NCI-H2107 (cell line): ENCODE results near the gene LTBP1.
"Not testable (repeated sequence)": the region's sequence is repeated elsewhere in the genome, so short reads cannot be mapped to it uniquely, and the experiment has no call there.

ENCODE experiments used
- DNase-seq: peaks from one replicate; lab custom pipeline; 2025; lab: John Stamatoyannopoulos, UW

Gene LTBP1

GRCh38 chr2:33383855-33384598 lies 437.3 kb downstream of the LTBP1 start:
- no peak for DNase-seq

GRCh38 chr2:33384599-33384961 lies 437.8 kb downstream of the LTBP1 start:
- no peak for DNase-seq

GRCh38 chr2:33388996-33389395 lies 442.2 kb downstream of the LTBP1 start:
- no peak for DNase-seq

GRCh38 chr2:33389695-33390094 lies 442.9 kb downstream of the LTBP1 start:
- not testable (repeated sequence) for DNase-seq

GRCh38 chr2:33391529-33392255 lies 444.9 kb downstream of the LTBP1 start:
- no peak for DNase-seq

DNA sequence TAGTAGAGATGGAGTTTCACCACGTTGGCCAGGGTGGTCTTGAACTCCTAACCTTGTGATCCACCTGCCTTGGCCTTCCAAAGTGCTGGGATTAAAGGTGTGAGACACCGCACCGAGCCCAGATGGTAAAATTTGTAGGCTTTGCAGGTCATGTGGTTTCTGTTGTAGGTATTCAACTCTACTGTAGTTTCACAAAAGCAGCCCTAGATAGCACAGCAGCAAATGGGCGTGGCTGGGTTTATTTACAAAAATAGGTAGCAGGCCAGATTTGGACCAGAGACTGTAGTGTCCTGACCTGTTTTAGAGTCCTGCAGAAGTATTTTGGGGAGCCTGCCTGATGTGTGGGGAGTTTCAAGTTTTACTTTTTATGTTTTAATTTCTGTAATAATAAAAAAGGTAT lies 445.6 kb downstream of the LTBP1 start:
- DNase-seq = no peak

DNA sequence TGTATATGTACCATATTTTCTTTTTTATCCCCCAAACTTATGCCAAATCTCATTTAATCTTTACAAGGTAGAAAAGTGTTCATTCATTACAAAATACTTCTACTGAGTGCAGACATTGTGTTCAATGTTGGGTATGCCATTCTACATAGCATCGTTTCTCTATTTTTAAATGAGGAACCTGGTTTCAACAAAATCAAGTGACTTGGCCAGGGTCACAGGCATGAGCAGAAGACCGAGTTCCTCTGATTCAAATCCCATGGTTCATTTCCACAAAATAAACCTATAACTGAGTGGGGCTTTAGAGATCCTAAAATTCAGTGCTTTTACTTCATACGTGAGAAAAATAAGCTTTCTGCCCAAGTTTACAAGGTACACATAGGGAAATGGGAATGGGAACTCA lies 448.3 kb downstream of the LTBP1 start:
- no peak for DNase-seq

DNA sequence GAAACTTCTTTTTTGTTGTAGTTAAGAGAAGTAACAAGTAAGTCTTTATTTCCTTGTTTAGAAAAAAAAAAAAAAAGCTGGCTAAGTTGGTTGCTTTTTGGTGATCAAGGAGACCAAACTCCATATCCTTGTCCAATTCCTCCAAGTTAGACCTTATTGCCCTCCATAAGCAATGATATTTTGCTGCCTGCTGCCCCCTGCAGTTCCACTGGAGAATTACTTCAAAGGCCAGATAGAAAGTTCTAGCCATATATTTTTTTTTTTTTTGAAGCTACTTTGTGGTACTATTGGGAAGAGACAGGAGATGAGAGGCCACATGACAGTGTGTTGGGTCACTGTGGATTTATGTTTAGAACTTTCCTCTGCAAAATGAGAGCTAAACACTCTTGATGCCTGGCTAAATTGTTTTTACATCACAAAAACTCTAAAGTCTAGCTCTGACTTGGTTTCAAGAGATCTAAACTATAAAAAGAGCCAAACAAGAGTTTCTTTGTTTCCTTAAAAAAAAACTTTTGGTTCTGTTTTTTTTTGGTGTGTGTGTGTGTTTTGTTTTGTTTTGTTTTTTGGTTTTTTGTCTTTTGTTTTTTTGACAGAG lies 449.0 kb downstream of the LTBP1 start:
- no peak for DNase-seq

- DNase-seq = no peak
These were observed 457.6 kb downstream of the LTBP1 start for GRCh38 chr2:33404321-33404720.

GRCh38 chr2:33406622-33407021 lies 459.9 kb downstream of the LTBP1 start:
- DNase-seq = no peak

GRCh38 chr2:33408109-33408508 lies 461.4 kb downstream of the LTBP1 start:
- no peak for DNase-seq

GRCh38 chr2:33409417-33409955 lies 462.7 kb downstream of the LTBP1 start:
- no peak for DNase-seq

GRCh38 chr2:33411765-33412164 lies 465.0 kb downstream of the LTBP1 start:
- no peak for DNase-seq

- no peak for DNase-seq
These were observed 466.2 kb downstream of the LTBP1 start for GRCh38 chr2:33412920-33413319.

DNA sequence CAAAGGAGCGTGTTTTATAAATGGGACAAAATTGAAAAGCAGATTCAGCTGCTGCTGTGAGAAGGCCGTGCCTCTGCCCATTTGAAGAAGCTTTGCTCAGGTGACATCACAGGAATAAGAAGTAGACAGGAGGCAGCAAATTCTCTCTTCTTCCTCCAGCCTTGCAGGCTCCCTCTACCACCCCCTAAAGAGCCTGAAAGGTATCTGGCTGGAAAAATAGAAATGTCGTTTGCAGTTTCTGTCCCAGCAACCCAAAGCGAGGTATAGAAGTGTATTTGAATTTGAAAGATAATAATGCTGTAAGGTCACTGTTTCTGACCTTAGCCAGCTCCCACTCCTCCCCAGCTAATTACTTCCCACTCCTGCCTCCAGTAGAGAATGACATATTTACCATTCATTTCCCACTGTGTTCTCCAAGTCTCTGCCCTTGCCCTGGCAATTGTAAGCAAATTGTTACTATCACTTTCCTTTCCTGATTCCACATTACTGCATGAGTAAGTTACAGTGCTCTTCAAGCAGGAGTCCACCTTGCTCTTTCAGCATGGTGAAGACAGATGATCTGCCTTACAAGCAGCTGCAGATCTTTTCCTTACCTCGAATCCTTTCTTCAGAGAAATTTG lies 472.9 kb downstream of the LTBP1 start:
- no peak for DNase-seq

DNA sequence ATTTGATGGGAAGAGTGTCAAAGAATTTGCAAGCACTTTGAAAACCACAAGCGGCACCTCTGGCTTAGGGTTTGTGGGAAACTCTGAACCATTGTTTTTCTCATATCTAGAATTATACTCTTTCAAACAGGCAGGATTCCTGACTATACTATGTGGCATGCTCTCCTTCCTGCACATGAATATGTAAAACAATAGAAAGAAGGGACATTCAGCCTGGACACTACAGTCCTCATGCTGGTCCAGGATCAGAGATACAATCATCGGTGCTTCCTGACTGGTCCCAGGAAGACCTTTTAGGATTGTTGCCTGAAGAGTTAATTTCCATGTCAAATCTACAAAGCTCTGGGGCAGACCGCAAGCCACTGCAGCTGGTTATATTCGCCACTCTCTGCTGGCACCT lies 474.0 kb downstream of the LTBP1 start:
- no peak for DNase-seq

- no peak for DNase-seq
These were observed 475.1 kb downstream of the LTBP1 start for GRCh38 chr2:33421820-33422219.

DNA sequence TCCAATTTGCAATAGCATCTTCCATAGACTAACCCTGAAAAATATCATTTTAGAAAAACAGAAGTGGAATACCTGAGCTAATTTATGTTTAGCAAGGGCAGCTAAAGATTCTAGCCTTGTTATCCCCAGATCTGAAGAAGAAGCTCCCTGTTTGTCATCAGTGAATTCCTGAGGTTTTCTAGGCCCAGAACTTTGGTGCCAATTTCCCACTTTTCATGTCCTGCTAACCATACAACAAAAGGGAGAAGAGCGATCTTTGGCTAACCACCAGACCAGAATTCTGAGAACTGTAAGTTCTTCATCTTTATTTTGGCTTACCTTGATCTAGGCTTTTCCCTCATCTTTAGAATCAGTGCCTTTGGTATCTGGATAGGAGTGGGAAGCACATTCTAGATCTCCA lies 478.4 kb downstream of the LTBP1 start:
- DNase-seq = no peak

- DNase-seq = no peak
These were observed 478.9 kb downstream of the LTBP1 start for GRCh38 chr2:33425586-33426031.

GRCh38 chr2:33426666-33427231 lies 480.0 kb downstream of the LTBP1 start:
- DNase-seq = no peak

GRCh38 chr2:33430077-33430476 lies 483.3 kb downstream of the LTBP1 start:
- no peak for DNase-seq

GRCh38 chr2:33430856-33431255 lies 484.1 kb downstream of the LTBP1 start:
- DNase-seq = no peak
